Amniotic epithelial cell (primary cell): ENCODE measurements around the gene MUS81.

Source experiments
- DNase-seq: peaks from one replicate; pipeline ENCODE4 v3.0.0-alpha.2; 2010; ENCODE audit warnings: low read depth

The MUS81 gene

DNA sequence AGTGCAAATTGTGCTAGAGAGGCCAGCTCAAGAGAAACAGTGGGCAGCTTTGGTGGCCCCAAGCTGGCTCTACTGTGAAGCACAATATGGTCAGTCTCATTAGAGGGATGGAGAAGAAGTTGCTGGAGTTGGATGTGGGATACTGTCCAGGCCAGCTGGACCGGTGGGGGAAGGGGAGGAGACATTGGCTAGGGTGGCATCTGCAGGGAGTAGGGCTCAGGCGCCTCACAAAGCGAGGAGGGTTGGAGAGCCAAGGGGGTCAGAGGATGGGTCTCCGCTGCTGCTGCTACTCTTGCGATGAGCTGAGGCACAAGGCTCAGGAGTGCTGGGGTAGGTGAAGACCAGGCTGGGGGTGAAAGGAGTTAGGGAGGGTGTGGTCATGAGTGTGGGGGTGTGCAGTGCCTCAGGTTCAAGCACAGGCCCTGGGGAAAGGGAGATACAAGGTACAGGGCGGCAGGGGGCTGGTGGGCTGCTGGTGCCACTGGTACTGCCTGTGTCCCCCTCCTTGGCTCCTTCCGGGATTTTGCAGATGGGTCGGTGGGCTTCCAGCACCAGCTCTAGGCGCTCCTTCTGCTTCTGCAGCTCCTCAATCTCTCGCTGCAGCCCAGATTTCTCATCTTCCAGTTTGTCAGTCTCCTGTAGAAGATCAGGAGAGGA lies 32.6 kb downstream of the MUS81 start:
- no peak for DNase-seq

DNA sequence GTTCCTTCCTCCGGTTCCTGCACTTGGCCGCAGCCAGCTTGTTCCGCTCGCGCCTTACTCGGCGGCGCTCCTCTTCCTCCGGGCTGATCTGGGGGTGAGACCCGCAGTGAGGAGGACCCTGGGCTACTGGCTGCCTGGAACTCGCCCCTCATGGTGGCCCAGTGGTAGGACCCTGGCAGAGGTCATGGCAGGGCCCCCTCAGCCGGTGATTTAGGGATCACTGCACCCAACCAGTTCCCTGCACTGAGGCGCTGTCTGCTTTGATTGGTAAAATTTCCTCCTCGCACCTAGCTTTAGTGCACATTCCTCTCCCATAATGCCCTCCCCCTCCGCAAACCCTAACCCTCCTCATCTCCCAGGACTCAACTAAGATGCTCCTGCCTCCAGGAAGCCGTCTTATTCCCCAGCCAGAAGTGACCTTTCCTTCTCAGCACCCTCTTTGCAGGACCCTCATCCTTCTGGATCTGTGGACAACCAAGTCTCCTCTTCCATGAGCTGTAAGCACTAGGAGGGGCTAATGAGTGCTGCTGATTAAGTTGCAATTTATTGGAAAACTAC lies 33.9 kb downstream of the MUS81 start:
- no peak for DNase-seq

GRCh38 chr11:65895482-65895981 lies 35.3 kb downstream of the MUS81 start:
- DNase-seq = no peak

- no peak for DNase-seq
These were observed 36.1 kb downstream of the MUS81 start for GRCh38 chr11:65896034-65896999.

GRCh38 chr11:65897020-65897471 lies 36.8 kb downstream of the MUS81 start:
- DNase-seq = no peak

DNA sequence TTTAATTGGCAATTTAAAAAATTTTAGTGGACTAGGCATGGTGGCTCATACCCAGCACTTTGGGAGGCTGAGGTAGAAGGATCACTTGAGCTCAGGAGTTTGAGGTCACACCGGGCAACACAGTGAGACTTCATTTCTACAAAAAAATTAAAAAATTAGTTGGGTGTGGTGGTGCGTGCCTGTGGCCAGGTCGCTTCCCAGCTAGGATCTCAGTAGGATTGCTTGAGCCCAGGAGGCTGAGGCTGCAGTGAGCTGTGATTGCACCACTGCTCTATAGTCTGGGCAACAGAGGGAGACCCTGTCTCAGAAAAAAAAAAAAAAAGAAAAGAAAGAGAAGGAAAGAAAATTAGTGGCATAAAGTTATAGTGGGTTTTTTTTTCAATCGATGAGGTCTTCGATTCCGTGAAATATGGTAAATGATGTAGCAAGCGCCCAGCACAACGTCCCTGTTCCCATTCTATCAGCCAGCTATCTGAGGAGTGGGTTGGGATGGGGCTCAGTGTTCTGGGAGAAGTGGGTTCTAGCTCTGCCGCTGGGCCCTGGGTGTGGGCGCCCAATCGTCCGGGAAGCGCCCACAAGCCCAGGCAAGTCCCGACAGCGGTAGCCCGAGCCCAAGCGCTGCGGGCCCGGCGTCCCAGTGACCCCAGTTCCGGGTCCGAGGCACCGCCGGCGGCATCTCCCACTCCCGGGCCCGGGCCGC lies 38.6 kb downstream of the MUS81 start:
- DNase-seq = peak; percentile 31

GRCh38 chr11:65899356-65900124 lies 39.3 kb downstream of the MUS81 start:
- peak; percentile 59 for DNase-seq

GRCh38 chr11:65900125-65900898 lies 40.1 kb downstream of the MUS81 start, which contains the start of gene FOSL1:
Gene FOSL1, minus strand, starts transcription at chr11:65900388. Its CDS starts 49 bp downstream, at chr11:65900339.
- peak; percentile 92 for DNase-seq

DNA sequence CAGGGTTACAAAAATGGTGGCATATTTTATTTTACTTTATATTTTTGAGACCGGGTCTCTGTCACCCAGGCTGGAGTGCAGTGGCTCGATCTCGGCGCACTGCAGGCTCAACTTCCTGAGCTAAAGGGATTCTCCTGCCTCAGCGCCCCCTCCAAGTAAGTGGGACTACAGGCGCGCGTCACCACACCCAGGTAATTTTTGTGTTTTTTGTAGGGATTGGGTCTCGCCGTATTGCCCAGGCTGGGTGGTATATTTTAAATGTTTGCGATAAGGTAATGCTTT lies 40.6 kb downstream of the MUS81 start:
- DNase-seq = no peak

GRCh38 chr11:65903068-65903481 lies 42.8 kb downstream of the MUS81 start:
- DNase-seq = peak; percentile 72

GRCh38 chr11:65903715-65904114 lies 43.5 kb downstream of the MUS81 start:
- no peak for DNase-seq

- DNase-seq = no peak
These were observed 46.4 kb downstream of the MUS81 start for GRCh38 chr11:65906602-65907001.

DNA sequence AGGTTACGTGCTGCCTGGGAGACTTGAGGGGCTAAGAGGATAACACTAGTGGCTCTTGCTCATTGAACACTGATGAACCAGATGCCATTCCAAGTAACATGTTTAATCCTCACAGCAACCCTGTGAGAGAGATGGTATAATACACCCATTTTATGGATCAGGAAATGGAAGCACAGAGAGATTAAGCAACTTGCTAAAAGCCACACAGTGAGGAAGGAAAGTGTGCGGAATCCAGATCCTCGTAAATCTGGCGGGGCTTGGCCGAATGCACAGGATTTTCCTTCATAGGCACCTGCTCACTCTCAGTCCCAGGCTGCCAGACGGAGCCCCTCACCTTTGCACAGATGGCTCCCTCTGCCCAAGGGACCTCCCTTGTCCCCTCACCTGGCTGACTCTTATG lies 47.6 kb downstream of the MUS81 start:
- DNase-seq = no peak

DNA sequence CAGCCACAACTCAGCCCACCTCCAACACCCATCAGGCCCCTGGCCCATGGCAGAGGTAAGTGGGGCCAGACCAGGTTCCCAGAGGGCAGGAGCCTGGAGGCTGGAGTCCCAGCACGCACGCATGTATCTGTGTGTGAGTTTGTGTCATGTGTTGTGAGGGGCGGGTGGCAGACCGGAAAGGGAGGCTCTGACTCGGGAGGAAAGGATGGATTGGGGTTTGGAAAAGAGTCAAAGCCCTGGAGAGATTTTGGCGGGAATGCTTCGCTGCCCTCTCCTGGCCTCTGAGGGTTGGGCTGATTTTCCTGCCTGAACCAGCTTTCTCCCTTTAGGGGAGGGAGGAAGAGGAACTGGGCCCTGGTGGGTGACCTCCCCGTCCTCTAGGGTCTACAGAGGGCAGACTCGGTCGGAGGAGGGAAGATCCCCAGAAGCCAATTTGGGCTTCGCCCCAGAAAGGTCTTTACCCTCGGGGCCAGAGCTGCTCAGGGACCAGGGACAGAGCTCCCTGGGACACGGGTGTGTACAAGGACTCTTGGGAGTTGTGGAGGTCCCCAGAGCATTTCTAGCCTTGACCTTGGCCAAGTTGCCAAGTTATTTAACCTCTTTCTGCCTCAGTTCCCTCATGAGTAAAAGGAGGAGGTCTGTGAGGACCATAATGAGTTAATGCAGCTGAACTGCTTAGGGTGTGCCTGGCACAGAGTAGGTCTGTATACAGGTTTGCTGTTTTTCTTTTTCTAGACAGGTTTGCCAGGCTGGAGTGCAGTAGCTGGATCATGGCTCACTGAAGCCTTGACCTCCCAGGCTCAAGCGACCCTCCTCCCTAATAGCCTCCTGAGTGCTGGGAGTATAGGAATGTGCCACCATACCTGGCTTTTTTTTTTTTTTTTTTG lies 51.7 kb downstream of the MUS81 start:
- DNase-seq = peak; percentile 59

GRCh38 chr11:65912845-65913244 lies 52.6 kb downstream of the MUS81 start:
- DNase-seq = peak; percentile 39

GRCh38 chr11:65915101-65915820 lies 55.0 kb downstream of the MUS81 start:
- no peak for DNase-seq

GRCh38 chr11:65915821-65916251 lies 55.6 kb downstream of the MUS81 start:
- DNase-seq = peak; percentile 96
